Mucosa of descending colon (tissue), 3 donors: ENCODE results near the gene LSM5. TPM values are rescaled to one million over a fixed set of nuclear protein-coding genes. Genes with fewer than 3 reads are reported as not detected.

ENCODE experiments used
- ATAC-seq: fragments of 200-7000 bp; cut with Tn5 transposase; one replicate; pipeline ENCODE4 v1.9.1; 2020; ENCODE audit warnings: mild to moderate bottlenecking, moderate library complexity
- DNase-seq, 3 donors: peaks; one replicate each; pipeline ENCODE4 v3.0.0-alpha.2; 2020
- H3K36me3 ChIP-seq: fragments of 200-600 bp; one replicate; pipeline ENCODE4 v1.8.0; 2021; ENCODE audit warnings: low read depth, mild to moderate bottlenecking
- H3K4me1 ChIP-seq: fragments of 200-600 bp; one replicate; pipeline ENCODE4 v1.8.0; 2021; ENCODE audit warnings: low read depth, mild to moderate bottlenecking
- H3K4me3 ChIP-seq: fragments of 200-600 bp; one replicate; pipeline ENCODE4 v1.8.0; 2021; ENCODE audit warnings: mild to moderate bottlenecking
- H3K9me3 ChIP-seq: fragments of 200-600 bp; one replicate; pipeline ENCODE4 v1.8.0; 2021; ENCODE audit warnings: mild to moderate bottlenecking
- intact Hi-C, 2 donors: fragments of 100-400 bp; cut with DNase I in 1 of 2; cut with micrococcal nuclease in 1 of 2; formaldehyde crosslinking; loops; one replicate each; pipeline versions ENCODE4 v1.11.0 to v1.11.1; 2022; cut with DNase I, micrococcal nuclease
- total RNA-seq, 3 donors: library from RNA; stranded (reverse); fragmentation: NEBNext Ultra II Directional in 2 of 3; extraction: Animal tissue kit (Norgen Biotek cat#: 25700) in 2 of 3; gene quantifications; one replicate each; pipeline versions ENCODE4 v1.2.1 to v1.2.4, GENCODE V29; 2021 to 2023
- TF ChIP-seq, protein P1 (sequence below): fragments of 200-600 bp; IDR thresholded peaks from one replicate; pipeline ENCODE4 v1.8.0; 2022; ENCODE audit warnings: antibody characterized with exemption, mild to moderate bottlenecking
- donor health status: DM: no; HTN: no; CAD: no; lungs with moderate emphysema.
- donor health status: DM: no; HTN: no; CAD: no.
- donor health status: DM: no; HTN: yes; CAD: no.

LSM5 gene
- total RNA-seq, 3 donors from 2014 or later = 27.2 to 44.0 (median 30.2) TPM

- H3K4me3 ChIP-seq = no peak overlapping the region
- ATAC-seq = no peak
- TF ChIP-seq, protein P1, sequence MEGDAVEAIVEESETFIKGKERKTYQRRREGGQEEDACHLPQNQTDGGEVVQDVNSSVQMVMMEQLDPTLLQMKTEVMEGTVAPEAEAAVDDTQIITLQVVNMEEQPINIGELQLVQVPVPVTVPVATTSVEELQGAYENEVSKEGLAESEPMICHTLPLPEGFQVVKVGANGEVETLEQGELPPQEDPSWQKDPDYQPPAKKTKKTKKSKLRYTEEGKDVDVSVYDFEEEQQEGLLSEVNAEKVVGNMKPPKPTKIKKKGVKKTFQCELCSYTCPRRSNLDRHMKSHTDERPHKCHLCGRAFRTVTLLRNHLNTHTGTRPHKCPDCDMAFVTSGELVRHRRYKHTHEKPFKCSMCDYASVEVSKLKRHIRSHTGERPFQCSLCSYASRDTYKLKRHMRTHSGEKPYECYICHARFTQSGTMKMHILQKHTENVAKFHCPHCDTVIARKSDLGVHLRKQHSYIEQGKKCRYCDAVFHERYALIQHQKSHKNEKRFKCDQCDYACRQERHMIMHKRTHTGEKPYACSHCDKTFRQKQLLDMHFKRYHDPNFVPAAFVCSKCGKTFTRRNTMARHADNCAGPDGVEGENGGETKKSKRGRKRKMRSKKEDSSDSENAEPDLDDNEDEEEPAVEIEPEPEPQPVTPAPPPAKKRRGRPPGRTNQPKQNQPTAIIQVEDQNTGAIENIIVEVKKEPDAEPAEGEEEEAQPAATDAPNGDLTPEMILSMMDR = no peak
- H3K9me3 ChIP-seq = no peaks in the 10 kb centered on the region
- H3K4me1 ChIP-seq = no peaks in the 10 kb centered on the region
- no peaks in the 10 kb centered on the region for H3K36me3 ChIP-seq
- intact Hi-C loops = no loop called here
- DNase-seq = no peak
Observed at GRCh38 chr7:32525839-32526238, 35.7 kb upstream of the LSM5 start.

DNA sequence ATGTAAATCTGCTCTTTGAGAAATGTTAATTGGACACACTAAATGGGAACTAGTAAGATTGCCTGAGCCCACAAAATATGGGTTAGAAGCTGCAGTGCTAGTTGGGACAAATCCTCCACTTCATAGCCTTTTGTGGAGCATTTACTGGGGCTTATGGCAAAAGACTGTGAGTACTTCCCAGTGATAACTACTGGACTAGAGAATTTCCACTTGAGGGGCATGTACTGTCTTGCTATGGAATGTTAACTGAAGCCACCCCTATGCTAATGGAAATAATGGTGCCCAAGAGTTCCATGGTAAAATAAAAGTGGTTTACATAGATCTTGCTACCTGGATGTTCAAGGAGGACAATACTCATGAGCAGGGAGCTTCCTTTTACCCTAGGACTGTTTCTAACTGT lies 34.5 kb upstream of the LSM5 start:
- Histone ChIP-seq H3K36me3 (no peaks in the 10 kb centered on the region), H3K4me1 (no peaks in the 10 kb centered on the region), H3K9me3 (peaks cover 4% of the 10 kb centered on the region), H3K4me3 (no peak overlapping the region)
- TF ChIP-seq, protein P1 = no peak
- ATAC-seq = no peak
- DNase-seq = no peak
- intact Hi-C loops = no loop called here

DNA sequence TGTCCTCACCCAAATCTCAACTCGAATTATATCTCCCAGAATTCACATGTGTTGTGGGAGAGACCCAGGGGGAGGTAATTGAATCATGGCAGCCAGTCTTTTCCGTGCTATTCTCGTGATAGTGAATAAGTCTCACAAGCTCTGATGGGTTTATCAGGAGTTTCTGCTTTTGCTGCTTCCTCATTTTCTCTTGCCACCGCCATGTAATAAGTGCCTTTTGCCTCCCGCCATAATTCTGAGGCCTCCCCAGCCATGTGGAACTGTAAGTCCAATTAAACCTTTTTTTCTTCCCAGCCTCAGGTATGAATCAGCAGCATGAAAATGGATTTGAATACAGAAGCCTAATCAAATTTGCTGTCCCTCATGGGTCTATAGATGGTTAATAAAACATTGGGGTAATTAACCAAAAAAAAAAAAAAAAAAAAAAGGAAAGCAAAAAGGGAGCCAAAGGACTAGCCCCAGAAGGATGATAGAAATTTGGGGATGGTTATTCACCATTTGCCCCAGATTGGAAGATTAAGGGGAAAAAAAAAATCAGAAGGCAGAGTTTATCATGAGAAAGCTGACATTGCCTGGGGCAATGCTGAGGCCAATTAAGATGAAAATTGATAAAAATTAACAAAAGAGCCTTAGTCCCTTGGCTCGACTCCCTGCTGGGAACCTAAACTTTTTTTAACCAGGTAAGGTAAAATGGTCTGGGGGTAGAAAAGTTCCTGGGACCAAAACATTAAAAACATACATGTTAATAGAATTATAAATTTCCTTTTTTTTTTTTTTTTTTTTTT lies 32.8 kb upstream of the LSM5 start:
- ATAC-seq (no peak), DNase-seq (no peak)
- Histone ChIP-seq H3K4me1 (no peaks in the 10 kb centered on the region), H3K4me3 (no peak overlapping the region), H3K9me3 (peaks cover 6% of the 10 kb centered on the region), H3K36me3 (no peaks in the 10 kb centered on the region)
- TF ChIP-seq, protein P1 = no peak
- intact Hi-C loops = no loop called here

- Histone ChIP-seq H3K9me3 (peaks cover 6% of the 10 kb centered on the region), H3K36me3 (no peaks in the 10 kb centered on the region), H3K4me3 (no peak overlapping the region), H3K4me1 (peaks cover 13% of the 10 kb centered on the region)
- TF ChIP-seq, protein P1 = no peak
- ATAC-seq = no peak
- DNase-seq = no peak
- intact Hi-C loops = no loop called here
Observed at GRCh38 chr7:32519763-32520162, 29.6 kb upstream of the LSM5 start.

- Histone ChIP-seq H3K4me3 (no peak overlapping the region), H3K4me1 (peaks cover 13% of the 10 kb centered on the region), H3K9me3 (peaks cover 6% of the 10 kb centered on the region), H3K36me3 (no peaks in the 10 kb centered on the region)
- ATAC-seq (no peak), DNase-seq (no peak)
- TF ChIP-seq, protein P1 = no peak
- intact Hi-C loops = no loop called here
Observed at GRCh38 chr7:32518534-32519140, 28.5 kb upstream of the LSM5 start.
